IMR-90 (cell line): ENCODE measurements around the gene COG3. TPM values are rescaled to one million over a fixed set of nuclear protein-coding genes. Genes with fewer than 3 reads are reported as not detected.

Experiments
- ATAC-seq: fragments of 200-7000 bp; cut with Tn5 transposase; 2 replicates; pipeline ENCODE4 v1.9.1; 2020; ENCODE audit warnings: low read depth, mild to moderate bottlenecking, moderate library complexity
- BruUV-seq: library from RNA; stranded (reverse); fragments of 400-500 nt; replicated peaks from 2 replicates; lab custom pipeline; 2021; lab: Mats Ljungman, UMichigan
- CTCF ChIA-PET: fragments of 300-600 bp; formaldehyde crosslinking; extraction: SDS; loops from one replicate; lab custom pipeline; 2021; ENCODE audit warnings: antibody characterized with exemption; lab: Yijun Ruan, JAX
- POLR2A ChIA-PET: fragments of 300-600 bp; sonication (Branson Sonifier 250); formaldehyde crosslinking; loops from one replicate; lab custom pipeline; 2022; ENCODE audit warnings: antibody characterized with exemption; ENCODE audit not compliant: unreplicated experiment; lab: Charles Lee
- DNase-seq: peaks from one replicate; pipeline ENCODE4 v3.0.0; 2013
- H2AFZ ChIP-seq: replicated peaks from 2 replicates; pipeline ENCODE3; 2013; ENCODE audit warnings: low read length, mild to moderate bottlenecking; ENCODE audit not compliant: poor library complexity
- H2AK5ac ChIP-seq: 2 replicates; pipeline ENCODE4 v1.6.1; 2013; ENCODE audit warnings: low read depth, low read length, inconsistent platforms
- H2AK9ac ChIP-seq: replicated peaks from 2 replicates; pipeline ENCODE3; 2013; ENCODE audit warnings: mild to moderate bottlenecking, low read depth, low read length, moderate library complexity; ENCODE audit not compliant: poor library complexity
- H2BK120ac ChIP-seq: 2 replicates; pipeline ENCODE4 v1.6.1; 2013; ENCODE audit warnings: low read depth, low read length, inconsistent platforms
- H2BK15ac ChIP-seq: 3 replicates; pipeline ENCODE4 v1.6.1; 2013; ENCODE audit warnings: low read depth, low read length, inconsistent platforms
- H2BK20ac ChIP-seq: 2 replicates; pipeline ENCODE4 v1.6.1; 2013; ENCODE audit warnings: low read depth, mild to moderate bottlenecking, inconsistent platforms, low read length, moderate library complexity
- H2BK5ac ChIP-seq: 2 replicates; pipeline ENCODE4 v1.6.1; 2013; ENCODE audit warnings: mild to moderate bottlenecking, low read depth, low read length, inconsistent platforms; ENCODE audit not compliant: poor library complexity, severe bottlenecking
- H3K14ac ChIP-seq: replicated peaks from 2 replicates; pipeline ENCODE4 v1.6.1; 2013; ENCODE audit warnings: low read depth, low read length, inconsistent platforms
- H3K18ac ChIP-seq: 2 replicates; pipeline ENCODE4 v1.6.1; 2013; ENCODE audit warnings: low read depth, low read length, control low read depth
- H3K23ac ChIP-seq: 2 replicates; pipeline ENCODE4 v1.6.1; 2013; ENCODE audit warnings: low read depth, low read length, inconsistent platforms
- H3K27ac ChIP-seq: 2 replicates; pipeline ENCODE4 v1.5.1; 2013; ENCODE audit warnings: mild to moderate bottlenecking, control low read depth, low read length; ENCODE audit not compliant: insufficient read depth
- H3K27me3 ChIP-seq: 2 replicates; pipeline ENCODE4 v1.6.1; 2013; ENCODE audit warnings: low read length; ENCODE audit not compliant: control insufficient read depth, insufficient read depth
- H3K36me3 ChIP-seq: 2 replicates; pipeline ENCODE4 v1.6.1; 2013; ENCODE audit warnings: low read length, mixed read lengths; ENCODE audit not compliant: control insufficient read depth, insufficient read depth
- H3K4ac ChIP-seq: 2 replicates; pipeline ENCODE4 v1.6.1; 2013; ENCODE audit warnings: low read depth, low read length, inconsistent platforms
- H3K4me1 ChIP-seq: 2 replicates; pipeline ENCODE4 v1.6.1; 2013; ENCODE audit warnings: low read length, mixed read lengths; ENCODE audit not compliant: control insufficient read depth, insufficient read depth
- H3K4me2 ChIP-seq: 2 replicates; pipeline ENCODE4 v1.6.1; 2013; ENCODE audit warnings: low read depth, mild to moderate bottlenecking, control low read depth, low read length, moderate library complexity
- H3K4me3 ChIP-seq: 2 replicates; pipeline ENCODE4 v1.5.1; 2013; ENCODE audit warnings: low read depth, mild to moderate bottlenecking, control low read depth, low read length, moderate library complexity; ENCODE audit not compliant: insufficient read depth
- H3K56ac ChIP-seq: 2 replicates; pipeline ENCODE4 v1.6.1; 2013; ENCODE audit warnings: low read length, inconsistent platforms; ENCODE audit not compliant: insufficient read depth; ENCODE audit errors: extremely low read depth
- H3K79me1 ChIP-seq, 2 experiments: 2 replicates each; pipeline ENCODE4 v1.6.1; 2013; ENCODE audit warnings: low read length in 2 of 2, inconsistent platforms in 1 of 2, low read depth in 1 of 2
- H3K9ac ChIP-seq: 2 replicates; pipeline ENCODE4 v1.6.1; 2013; ENCODE audit warnings: low read depth, low read length, control low read depth
- H3K9me1 ChIP-seq: 2 replicates; pipeline ENCODE4 v1.6.1; 2013; ENCODE audit warnings: low read length, inconsistent platforms; ENCODE audit not compliant: insufficient read depth
- H3K9me3 ChIP-seq: 2 replicates; pipeline ENCODE4 v1.6.1; 2013; ENCODE audit warnings: low read length; ENCODE audit not compliant: control insufficient read depth, insufficient read depth
- H4K20me1 ChIP-seq: 2 replicates; pipeline ENCODE4 v1.6.1; 2013; ENCODE audit warnings: low read length, inconsistent platforms; ENCODE audit not compliant: insufficient read depth
- H4K5ac ChIP-seq: 2 replicates; pipeline ENCODE4 v1.6.1; 2013; ENCODE audit warnings: mild to moderate bottlenecking, low read depth, low read length, control low read depth
- H4K8ac ChIP-seq, 2 experiments: 2 replicates each; pipeline ENCODE4 v1.6.1; 2013; ENCODE audit warnings: low read depth in 2 of 2, low read length in 2 of 2, control low read depth in 1 of 2, inconsistent platforms in 1 of 2
- H4K91ac ChIP-seq: 2 replicates; pipeline ENCODE4 v1.6.1; 2013; ENCODE audit warnings: low read depth, low read length, inconsistent platforms; ENCODE audit not compliant: insufficient read depth
- CEBPB ChIP-seq: IDR thresholded peaks from 2 replicates; pipeline ENCODE4 v1.6.1; 2012; ENCODE audit warnings: low read depth, low read length, improper control_type of control experiment
- CHD1 ChIP-seq: IDR thresholded peaks from 2 replicates; pipeline ENCODE4 v1.6.1; 2012; ENCODE audit warnings: low read depth, low read length, improper control_type of control experiment
- MAFK ChIP-seq: IDR thresholded peaks from 2 replicates; pipeline ENCODE4 v1.6.1; 2012; ENCODE audit warnings: low read depth, low read length, improper control_type of control experiment
- MAZ ChIP-seq: IDR thresholded peaks from 2 replicates; pipeline ENCODE4 v1.6.1; 2012; ENCODE audit warnings: low read depth, mild to moderate bottlenecking, low read length, improper control_type of control experiment, moderate library complexity, borderline replicate concordance
- MXI1 ChIP-seq: IDR thresholded peaks from 2 replicates; pipeline ENCODE4 v1.6.1; 2012; ENCODE audit warnings: low read depth, mild to moderate bottlenecking, low read length, moderate library complexity, borderline replicate concordance
- NFE2L2 ChIP-seq: fragments of 150-350 bp; IDR thresholded peaks from 2 replicates; pipeline ENCODE4 v1.6.1; 2016; ENCODE audit warnings: low read depth, mild to moderate bottlenecking, low read length
- POLR2A ChIP-seq: IDR thresholded peaks from 2 replicates; pipeline ENCODE4 v1.6.1; 2012; ENCODE audit warnings: mild to moderate bottlenecking, low read depth, low read length
- RCOR1 ChIP-seq: IDR thresholded peaks from 2 replicates; pipeline ENCODE4 v1.6.1; 2012; ENCODE audit warnings: mild to moderate bottlenecking, low read length, improper control_type of control experiment; ENCODE audit not compliant: insufficient replicate concordance
- SMC3 ChIP-seq: fragments of 150-350 bp; IDR thresholded peaks from 2 replicates; pipeline ENCODE4 v1.6.1; 2016; ENCODE audit warnings: low read depth, mild to moderate bottlenecking, antibody characterized with exemption, low read length, moderate library complexity
- WGBS, 2 experiments: methylation state at CpG; one replicate each; pipeline versions ENCODE4 v1.1.5 to v1.1.7; 2013; ENCODE audit warnings: missing lambda C conversion rate in 2 of 2; ENCODE audit not compliant: insufficient read length in 1 of 2; ENCODE audit errors: extremely low coverage in 2 of 2; 5-methylcytosine and 5-hydroxymethylcytosine counted together
- dilution Hi-C: fragments of 300-500 bp; cut with HindIII; formaldehyde crosslinking; loops from one replicate; pipeline ENCODE4 v1.14.3; 2018; ENCODE audit warnings: low sequenced_read_pairs; ENCODE audit not compliant: unreplicated experiment
- in situ Hi-C: fragments of 300-500 bp; cut with MboI; formaldehyde crosslinking; loops from 3 replicates; pipeline ENCODE4 v1.14.3; 2019; ENCODE audit warnings: low sequenced_read_pairs, inconsistent platforms, mixed read lengths
- intact Hi-C: fragments of 100-400 bp; cut with micrococcal nuclease; formaldehyde crosslinking; loops from 2 replicates; pipeline ENCODE4 v1.10.0; 2022
- polyA plus RNA-seq, 3 experiments: library from polyadenylated mRNA; depleted of rRNA; stranded (reverse); fragments of >200 nt; gene quantifications; 2 replicates each; pipeline ENCODE4 v1.2.3, GENCODE V29; 2012; ENCODE audit warnings: low replicate concordance in 1 of 3
- total RNA-seq: library from RNA; depleted of rRNA; stranded (reverse); fragments of >200 nt; gene quantifications from 2 replicates; pipeline ENCODE4 v1.2.3, GENCODE V29; 2012

The COG3 gene
- total and polyA plus RNA-seq, 2 of the 4 experiments (the other 2 are of a cell fraction) = 21.7 to 31.9 TPM

GRCh38 chr13:45516757-45517156 is 52.0 kb downstream of the COG3 start:
- no peak overlapping the region for H2BK20ac ChIP-seq
- dilution Hi-C loops (no loop called here), intact Hi-C loops (no loop called here), in situ Hi-C loops (no loop called here)
- DNase-seq (no peak), ATAC-seq (no peak)
- no peak overlapping the region for H2AK9ac ChIP-seq
- H3K9me3 ChIP-seq = no peaks in the 10 kb centered on the region
- no peak for TF ChIP-seq CHD1
- no peak for TF ChIP-seq MAFK
- no peak for TF ChIP-seq POLR2A
- TF ChIP-seq NFE2L2 = no peak
- TF ChIP-seq MXI1 = no peak
- no peak for TF ChIP-seq MAZ
- no peak for TF ChIP-seq RCOR1
- TF ChIP-seq SMC3 = no peak
- TF ChIP-seq CEBPB = no peak
- H4K20me1 ChIP-seq = no peaks in the 10 kb centered on the region
- no peak overlapping the region for H3K4me2 ChIP-seq
- peaks cover 31% of the 10 kb centered on the region for H3K36me3 ChIP-seq
- no peak overlapping the region for H2BK5ac ChIP-seq
- no peak overlapping the region for H2BK120ac ChIP-seq
- H3K23ac ChIP-seq = no peak overlapping the region
- no peak overlapping the region for H4K5ac ChIP-seq
- no peak overlapping the region for H4K8ac ChIP-seq
- H2AFZ ChIP-seq = no peak overlapping the region
- no peaks in the 10 kb centered on the region for H3K27me3 ChIP-seq
- peaks cover 3 to 32% of the 10 kb centered on the region in 2 experiments; a peak in 3 of 4 replicates for H3K79me1 ChIP-seq
- WGBS, 2 experiments = no CpG with 5 or more reads among the region's 2 CpGs
- no peak overlapping the region for H4K91ac ChIP-seq
- H3K14ac ChIP-seq = no peak overlapping the region
- H2AK5ac ChIP-seq = no peak overlapping the region
- no peak overlapping the region for H3K4me3 ChIP-seq
- no peak overlapping the region for H3K56ac ChIP-seq
- ChIA-PET CTCF (no interaction called here), POLR2A (no interaction called here)
- no peak overlapping the region for H3K9ac ChIP-seq
- H2BK15ac ChIP-seq = no peak overlapping the region
- BruUV-seq = no TSS peak
- H3K4me1 ChIP-seq = peaks cover 5% of the 10 kb centered on the region
- no peak overlapping the region for H3K27ac ChIP-seq
- H3K9me1 ChIP-seq = peaks cover 8% of the 10 kb centered on the region; the same call in 1 of the 2 replicates
- H3K4ac ChIP-seq = no peak overlapping the region
- no peak overlapping the region for H3K18ac ChIP-seq
